Effector memory CD8-positive, alpha-beta T cell (primary cell): ENCODE results near the gene TMOD3.

Source experiments
- ATAC-seq: fragments of 150-1000 bp; cut with Tn5 transposase; replicated peaks from 2 replicates; pipeline ENCODE4 v1.10.0; 2021; ENCODE audit warnings: mild to moderate bottlenecking, moderate library complexity
- DNase-seq, 3 experiments: peaks; one replicate each; pipeline ENCODE4 v3.0.0; 2021
- H3K27ac Mint-ChIP-seq, 2 donors: one replicate each; pipeline ENCODE4 v1.8.0; 2022; ENCODE audit warnings: mild to moderate bottlenecking in 2 of 2, mixed read lengths in 2 of 2, moderate library complexity in 2 of 2
- H3K27me3 Mint-ChIP-seq, 2 donors: one replicate each; pipeline ENCODE4 v1.8.0; 2022; ENCODE audit warnings: mixed read lengths in 2 of 2
- H3K36me3 Mint-ChIP-seq: one replicate; pipeline ENCODE4 v1.8.0; 2022; ENCODE audit warnings: mild to moderate bottlenecking, moderate library complexity, mixed read lengths; ENCODE audit not compliant: insufficient read depth
- H3K4me1 Mint-ChIP-seq, 2 donors: one replicate each; pipeline ENCODE4 v1.8.0; 2022; ENCODE audit warnings: low read depth in 2 of 2, mixed read lengths in 2 of 2
- H3K4me3 Mint-ChIP-seq, 2 donors: one replicate each; pipeline ENCODE4 v1.8.0; 2022; ENCODE audit warnings: mild to moderate bottlenecking in 2 of 2, mixed read lengths in 2 of 2, moderate library complexity in 2 of 2
- H3K9me3 Mint-ChIP-seq, 2 donors: one replicate each; pipeline ENCODE4 v1.8.0; 2022; ENCODE audit warnings: mixed read lengths in 2 of 2

TMOD3 gene

GRCh38 chr15:51802593-51802992 lies 26.9 kb upstream of the TMOD3 start:
- no peak overlapping the region for H3K4me3 Mint-ChIP-seq
- H3K36me3 Mint-ChIP-seq, result peaks cover 41% of the 10 kb centered on the region
- H3K9me3 Mint-ChIP-seq, result no peaks in the 10 kb centered on the region
- H3K27me3 Mint-ChIP-seq, result no peaks in the 10 kb centered on the region
- no peaks in the 10 kb centered on the region for H3K4me1 Mint-ChIP-seq
- no peak overlapping the region for H3K27ac Mint-ChIP-seq
- DNase-seq (no peak), ATAC-seq (no peak)

GRCh38 chr15:51803965-51804364 lies 25.5 kb upstream of the TMOD3 start:
- Mint-ChIP-seq H3K4me3 (no peak overlapping the region), H3K36me3 (peaks cover 32% of the 10 kb centered on the region), H3K9me3 (no peaks in the 10 kb centered on the region), H3K27me3 (no peaks in the 10 kb centered on the region), H3K27ac (no peak overlapping the region), H3K4me1 (no peaks in the 10 kb centered on the region)
- no peak for DNase-seq
- no peak for ATAC-seq

- no peak overlapping the region for H3K4me3 Mint-ChIP-seq
- H3K4me1 Mint-ChIP-seq, result no peaks in the 10 kb centered on the region
- no peaks in the 10 kb centered on the region for H3K9me3 Mint-ChIP-seq
- no peak overlapping the region for H3K27ac Mint-ChIP-seq
- ATAC-seq (no peak), DNase-seq (no peak)
- H3K36me3 Mint-ChIP-seq, result peaks cover 23% of the 10 kb centered on the region
- H3K27me3 Mint-ChIP-seq, result no peaks in the 10 kb centered on the region
Measured at GRCh38 chr15:51806123-51806522, 23.3 kb upstream of the TMOD3 start.

GRCh38 chr15:51809457-51809856 lies 20.0 kb upstream of the TMOD3 start:
- Mint-ChIP-seq H3K27ac (peak overlapping the region in 1 of 2 donors; percentile 38), H3K4me3 (no peak overlapping the region), H3K9me3 (no peaks in the 10 kb centered on the region), H3K27me3 (no peaks in the 10 kb centered on the region), H3K36me3 (peaks cover 12% of the 10 kb centered on the region), H3K4me1 (no peaks in the 10 kb centered on the region)
- DNase-seq (no peak), ATAC-seq (no peak)

GRCh38 chr15:51812598-51812997 lies 16.9 kb upstream of the TMOD3 start:
- H3K36me3 Mint-ChIP-seq, result no peaks in the 10 kb centered on the region
- no peaks in the 10 kb centered on the region for H3K9me3 Mint-ChIP-seq
- ATAC-seq, result no peak
- DNase-seq, result no peak
- no peak overlapping the region for H3K4me3 Mint-ChIP-seq
- H3K4me1 Mint-ChIP-seq, result no peaks in the 10 kb centered on the region
- H3K27me3 Mint-ChIP-seq, result no peaks in the 10 kb centered on the region
- no peak overlapping the region for H3K27ac Mint-ChIP-seq

GRCh38 chr15:51814606-51815005 lies 14.8 kb upstream of the TMOD3 start:
- ATAC-seq (no peak), DNase-seq (no peak)
- H3K9me3 Mint-ChIP-seq, result no peaks in the 10 kb centered on the region
- H3K27me3 Mint-ChIP-seq, result no peaks in the 10 kb centered on the region
- no peaks in the 10 kb centered on the region for H3K36me3 Mint-ChIP-seq
- H3K4me3 Mint-ChIP-seq, result no peak overlapping the region
- no peak overlapping the region for H3K27ac Mint-ChIP-seq
- no peaks in the 10 kb centered on the region for H3K4me1 Mint-ChIP-seq

- Mint-ChIP-seq H3K27ac (no peak overlapping the region), H3K4me3 (no peak overlapping the region), H3K27me3 (no peaks in the 10 kb centered on the region), H3K36me3 (no peaks in the 10 kb centered on the region), H3K9me3 (peaks cover 0 to 4% of the 10 kb centered on the region in 2 donors), H3K4me1 (no peaks in the 10 kb centered on the region)
- DNase-seq, result no peak
- ATAC-seq, result no peak
Measured at GRCh38 chr15:51816611-51817010, 12.8 kb upstream of the TMOD3 start.

GRCh38 chr15:51818150-51818549 lies 11.3 kb upstream of the TMOD3 start:
- no peak overlapping the region for H3K27ac Mint-ChIP-seq
- H3K9me3 Mint-ChIP-seq, result peaks cover 0 to 4% of the 10 kb centered on the region in 2 donors
- no peak overlapping the region for H3K4me3 Mint-ChIP-seq
- H3K27me3 Mint-ChIP-seq, result no peaks in the 10 kb centered on the region
- ATAC-seq (no peak), DNase-seq (no peak)
- no peaks in the 10 kb centered on the region for H3K36me3 Mint-ChIP-seq
- H3K4me1 Mint-ChIP-seq, result no peaks in the 10 kb centered on the region

GRCh38 chr15:51825698-51826097 lies 3.8 kb upstream of the TMOD3 start:
- Mint-ChIP-seq H3K27me3 (no peaks in the 10 kb centered on the region), H3K4me1 (peaks cover 7 to 9% of the 10 kb centered on the region in 2 donors), H3K9me3 (peaks cover 0 to 4% of the 10 kb centered on the region in 2 donors), H3K4me3 (no peak overlapping the region), H3K36me3 (peaks cover 8% of the 10 kb centered on the region), H3K27ac (no peak overlapping the region)
- no peak for DNase-seq
- ATAC-seq, result no peak

- Mint-ChIP-seq H3K9me3 (no peaks in the 10 kb centered on the region), H3K27me3 (no peaks in the 10 kb centered on the region), H3K4me3 (peak overlapping the region; percentile 87 to 97), H3K27ac (peak overlapping the region; percentile 92 to 93), H3K4me1 (peaks cover 28 to 37% of the 10 kb centered on the region in 2 donors), H3K36me3 (peaks cover 8% of the 10 kb centered on the region)
- DNase-seq, result no peak
- no peak for ATAC-seq
Measured at GRCh38 chr15:51828621-51829375, 655 bp upstream of the TMOD3 start.

GRCh38 chr15:51830276-51830806 lies 888 bp downstream of the TMOD3 start:
- peak overlapping the region; percentile 92 to 93 for H3K27ac Mint-ChIP-seq
- peaks cover 36 to 47% of the 10 kb centered on the region in 2 donors for H3K4me1 Mint-ChIP-seq
- H3K27me3 Mint-ChIP-seq, result no peaks in the 10 kb centered on the region
- H3K9me3 Mint-ChIP-seq, result no peaks in the 10 kb centered on the region
- peaks cover 8% of the 10 kb centered on the region for H3K36me3 Mint-ChIP-seq
- ATAC-seq (peak; percentile 10), DNase-seq (no peak)
- peak overlapping the region; percentile 87 to 97 for H3K4me3 Mint-ChIP-seq

GRCh38 chr15:51833772-51834171 lies 4.3 kb downstream of the TMOD3 start:
- Mint-ChIP-seq H3K27ac (no peak overlapping the region), H3K27me3 (no peaks in the 10 kb centered on the region), H3K9me3 (no peaks in the 10 kb centered on the region), H3K4me1 (peaks cover 61 to 80% of the 10 kb centered on the region in 2 donors), H3K4me3 (peak overlapping the region in 1 of 2 donors; percentile 97), H3K36me3 (peaks cover 12% of the 10 kb centered on the region)
- ATAC-seq (no peak), DNase-seq (no peak)

GRCh38 chr15:51837792-51838251 lies 8.4 kb downstream of the TMOD3 start:
- H3K27me3 Mint-ChIP-seq, result no peaks in the 10 kb centered on the region
- peak overlapping the region; percentile 22 to 73 for H3K27ac Mint-ChIP-seq
- no peak for DNase-seq
- no peaks in the 10 kb centered on the region for H3K9me3 Mint-ChIP-seq
- H3K4me1 Mint-ChIP-seq, result peaks cover 58 to 87% of the 10 kb centered on the region in 2 donors
- H3K36me3 Mint-ChIP-seq, result peaks cover 4% of the 10 kb centered on the region
- ATAC-seq, result peak; percentile 65
- H3K4me3 Mint-ChIP-seq, result peak overlapping the region; percentile 22 to 36

- no peaks in the 10 kb centered on the region for H3K9me3 Mint-ChIP-seq
- no peaks in the 10 kb centered on the region for H3K27me3 Mint-ChIP-seq
- ATAC-seq, result no peak
- no peak for DNase-seq
- peak overlapping the region in 1 of 2 donors; percentile 73 for H3K27ac Mint-ChIP-seq
- peaks cover 62 to 89% of the 10 kb centered on the region in 2 donors for H3K4me1 Mint-ChIP-seq
- peak overlapping the region; percentile 22 to 36 for H3K4me3 Mint-ChIP-seq
- H3K36me3 Mint-ChIP-seq, result peaks cover 4% of the 10 kb centered on the region
Measured at GRCh38 chr15:51838270-51838669, 8.8 kb downstream of the TMOD3 start.
